Neuronal stem cell (in vitro differentiated cells): ENCODE data around the gene XNDC1N.
"Not testable (repeated sequence)": the region's sequence is repeated elsewhere in the genome, so short reads cannot be mapped to it uniquely, and the experiment has no call there.

Experiments
- DNase-seq: peaks from one replicate; pipeline ENCODE4 v3.0.0-alpha.2; 2013; ENCODE audit warnings: low spot score
- H2AFZ ChIP-seq: one replicate; pipeline ENCODE4 v1.6.1; 2013; ENCODE audit warnings: mild to moderate bottlenecking, low read length, inconsistent platforms
- H2AK5ac ChIP-seq: 2 replicates; pipeline ENCODE4 v1.6.1; 2013; ENCODE audit warnings: low read depth, mild to moderate bottlenecking, inconsistent platforms, low read length, moderate library complexity, mixed read lengths
- H2BK120ac ChIP-seq: 2 replicates; pipeline ENCODE4 v1.6.1; 2013; ENCODE audit warnings: low read depth, mild to moderate bottlenecking, inconsistent platforms, low read length, moderate library complexity, mixed read lengths
- H2BK12ac ChIP-seq: one replicate; pipeline ENCODE4 v1.6.1; 2013; ENCODE audit warnings: low read length, inconsistent platforms
- H2BK15ac ChIP-seq: 2 replicates; pipeline ENCODE4 v1.6.1; 2013; ENCODE audit warnings: mild to moderate bottlenecking, low read length, inconsistent platforms, mixed read lengths
- H2BK5ac ChIP-seq: one replicate; pipeline ENCODE4 v1.6.1; 2013; ENCODE audit warnings: inconsistent platforms, mild to moderate bottlenecking, low read length, moderate library complexity
- H3K14ac ChIP-seq: one replicate; pipeline ENCODE4 v1.6.1; 2013; ENCODE audit warnings: low read length, inconsistent platforms
- H3K18ac ChIP-seq: 2 replicates; pipeline ENCODE4 v1.6.1; 2013; ENCODE audit warnings: low read length, inconsistent platforms
- H3K23ac ChIP-seq: 2 replicates; pipeline ENCODE4 v1.6.1; 2013; ENCODE audit warnings: low read depth, mild to moderate bottlenecking, mixed read lengths, low read length, inconsistent platforms; ENCODE audit not compliant: poor library complexity
- H3K27ac ChIP-seq: replicated peaks from 3 replicates; pipeline ENCODE4 v1.5.1; 2013; ENCODE audit warnings: low read length, inconsistent platforms
- H3K27me3 ChIP-seq, 3 experiments: 2 replicates each; pipeline ENCODE4 v1.6.1; 2013; ENCODE audit warnings: low read length in 3 of 3, mild to moderate bottlenecking in 2 of 3, inconsistent platforms in 1 of 3, low read depth in 1 of 3, mixed read lengths in 1 of 3, moderate library complexity in 1 of 3; ENCODE audit not compliant: control insufficient read depth in 3 of 3, insufficient read depth in 3 of 3
- H3K36me3 ChIP-seq, 2 donors: replicated peaks in 1 of 2; 2 replicates each; pipeline ENCODE4 v1.6.1; 2013; ENCODE audit warnings: low read length in 2 of 2; ENCODE audit not compliant: control insufficient read depth in 2 of 2, insufficient read depth in 2 of 2
- H3K4ac ChIP-seq: 2 replicates; pipeline ENCODE4 v1.6.1; 2013; ENCODE audit warnings: inconsistent platforms, mild to moderate bottlenecking, low read length, moderate library complexity
- H3K4me1 ChIP-seq, 2 donors: 1 replicate in 1 of 2; 2 replicates in 1 of 2; pipeline ENCODE4 v1.6.1; 2013; ENCODE audit warnings: low read length in 2 of 2, low read depth in 1 of 2; ENCODE audit not compliant: control insufficient read depth in 2 of 2, insufficient read depth in 1 of 2
- H3K4me2 ChIP-seq: one replicate; pipeline ENCODE4 v1.6.1; 2013; ENCODE audit warnings: mild to moderate bottlenecking, low read length, inconsistent platforms; ENCODE audit not compliant: insufficient read depth, poor library complexity, severe bottlenecking
- H3K4me3 ChIP-seq, 2 donors: 2 replicates each; pipeline ENCODE4 v1.5.1; 2013; ENCODE audit warnings: low read length in 2 of 2, mild to moderate bottlenecking in 2 of 2, inconsistent platforms in 1 of 2, moderate library complexity in 1 of 2
- H3K79me1 ChIP-seq: one replicate; pipeline ENCODE4 v1.6.1; 2013; ENCODE audit warnings: low read depth, mild to moderate bottlenecking, inconsistent platforms, low read length, moderate library complexity
- H3K9ac ChIP-seq: one replicate; pipeline ENCODE4 v1.6.1; 2013; ENCODE audit warnings: mild to moderate bottlenecking, low read depth, low read length, inconsistent platforms; ENCODE audit not compliant: poor library complexity
- H3K9me3 ChIP-seq, 2 donors: replicated peaks in 1 of 2; 2 replicates each; pipeline versions ENCODE3 to v1.6.1; 2013; ENCODE audit warnings: low read length in 2 of 2, mild to moderate bottlenecking in 2 of 2, inconsistent platforms in 1 of 2, low read depth in 1 of 2, mixed read lengths in 1 of 2, moderate library complexity in 1 of 2; ENCODE audit not compliant: control insufficient read depth in 2 of 2, insufficient read depth in 1 of 2
- H4K8ac ChIP-seq: one replicate; pipeline ENCODE4 v1.6.1; 2013; ENCODE audit warnings: low read depth, mild to moderate bottlenecking, inconsistent platforms, low read length, moderate library complexity
- H4K91ac ChIP-seq: one replicate; pipeline ENCODE4 v1.6.1; 2013; ENCODE audit warnings: low read length, low read depth, mild to moderate bottlenecking, inconsistent platforms; ENCODE audit not compliant: poor library complexity
- WGBS, 2 donors: extraction: QIAGEN DNeasy Blood & Tissue Kit; methylation state at CpG; one replicate each; pipeline ENCODE4 v1.1.7; 2013; ENCODE audit warnings: missing lambda C conversion rate in 2 of 2, mixed read lengths in 1 of 2; ENCODE audit not compliant: insufficient read length in 2 of 2, insufficient replicate concordance in 1 of 2; ENCODE audit errors: extremely low coverage in 2 of 2; 5-methylcytosine and 5-hydroxymethylcytosine counted together

XNDC1N gene

GRCh38 chr11:71901137-71901536, 27.3 kb downstream of the XNDC1N start:
- not testable (repeated sequence) for H2BK15ac ChIP-seq, H3K9ac ChIP-seq, H3K4me3 ChIP-seq, H3K27ac ChIP-seq, H3K14ac ChIP-seq, H3K4me1 ChIP-seq, H2BK5ac ChIP-seq, H3K23ac ChIP-seq, H3K9me3 ChIP-seq, H2AK5ac ChIP-seq, H4K91ac ChIP-seq, H3K4me2 ChIP-seq, H2BK12ac ChIP-seq, H3K4ac ChIP-seq, DNase-seq, H4K8ac ChIP-seq, H3K27me3 ChIP-seq, H3K18ac ChIP-seq, H3K79me1 ChIP-seq, H2BK120ac ChIP-seq, H2AFZ ChIP-seq
- WGBS, 2 donors = no CpG with 5 or more reads among the region's 14 CpGs
- peaks cover 0 to 14% of the 10 kb centered on the region in 2 donors for H3K36me3 ChIP-seq

GRCh38 chr11:71895961-71896360, 32.4 kb downstream of the XNDC1N start:
- Histone ChIP-seq H3K18ac (no peak overlapping the region), H3K9ac (no peak overlapping the region), H3K27me3 (no peaks in the 10 kb centered on the region), H2BK15ac (no peak overlapping the region), H3K36me3 (peaks cover 0 to 2% of the 10 kb centered on the region in 2 donors), H2AFZ (no peak overlapping the region), H2BK120ac (no peak overlapping the region), H3K14ac (no peak overlapping the region), H3K4me1 (no peaks in the 10 kb centered on the region), H3K4me3 (no peak overlapping the region), H3K27ac (no peak overlapping the region), H2BK5ac (no peak overlapping the region), H4K91ac (no peak overlapping the region), H3K4me2 (no peak overlapping the region), H3K9me3 (no peaks in the 10 kb centered on the region), H3K79me1 (no peaks in the 10 kb centered on the region), H3K4ac (no peak overlapping the region), H4K8ac (no peak overlapping the region), H3K23ac (no peak overlapping the region), H2AK5ac (no peak overlapping the region), H2BK12ac (no peak overlapping the region)
- no CpG with 5 or more reads among the region's 12 CpGs for WGBS, 2 donors
- DNase-seq = no peak

- H3K23ac ChIP-seq, H3K27ac ChIP-seq, H3K4me3 ChIP-seq, H2BK5ac ChIP-seq, H3K18ac ChIP-seq, H2AFZ ChIP-seq, H2AK5ac ChIP-seq, H3K14ac ChIP-seq, H3K9ac ChIP-seq, H3K79me1 ChIP-seq, H2BK15ac ChIP-seq, H3K9me3 ChIP-seq, H4K8ac ChIP-seq, H4K91ac ChIP-seq, H2BK120ac ChIP-seq, H3K4me2 ChIP-seq, H3K4me1 ChIP-seq, H2BK12ac ChIP-seq, H3K27me3 ChIP-seq, H3K36me3 ChIP-seq, DNase-seq, H3K4ac ChIP-seq: not testable (repeated sequence)
- no CpG with 5 or more reads among the region's 14 CpGs for WGBS, 2 donors
These were observed 39.1 kb downstream of the XNDC1N start for GRCh38 chr11:71889181-71889872.

- not testable (repeated sequence) for H4K91ac ChIP-seq, H3K9ac ChIP-seq, H3K4me1 ChIP-seq, H3K4me2 ChIP-seq, H3K18ac ChIP-seq, H2AFZ ChIP-seq, H2BK12ac ChIP-seq, H3K9me3 ChIP-seq, H3K27ac ChIP-seq, DNase-seq, H3K14ac ChIP-seq, H2BK15ac ChIP-seq, H2AK5ac ChIP-seq, H2BK5ac ChIP-seq, H3K79me1 ChIP-seq, H3K27me3 ChIP-seq, H3K4ac ChIP-seq, H2BK120ac ChIP-seq, H3K4me3 ChIP-seq, H3K36me3 ChIP-seq, H3K23ac ChIP-seq
- WGBS, 2 donors = no CpG with 5 or more reads among the region's 14 CpGs
- H4K8ac ChIP-seq = peak overlapping the region; percentile 3
These were observed 39.9 kb downstream of the XNDC1N start for GRCh38 chr11:71888335-71889010.
